SJCRH30 (cell line): Measurements from ENCODE around the gene MATK. TPM values are rescaled to one million over a fixed set of nuclear protein-coding genes. Genes with fewer than 3 reads are reported as not detected.

Source experiments
- DNase-seq, 2 experiments: peaks; one replicate each; pipeline ENCODE4 v3.0.0-alpha.2; 2015 to 2020
- H3K27ac ChIP-seq: fragments of 250-450 bp; sonication (Bioruptor Pico); 2 replicates; pipeline ENCODE4 v1.5.1; 2020; ENCODE audit warnings: mild to moderate bottlenecking, moderate library complexity
- H3K27me3 ChIP-seq: fragments of 250-450 bp; sonication (Bioruptor Pico); 2 replicates; pipeline ENCODE4 v1.5.1; 2020; ENCODE audit warnings: mild to moderate bottlenecking, moderate library complexity
- H3K36me3 ChIP-seq: fragments of 250-450 bp; sonication (Bioruptor Pico); 2 replicates; pipeline ENCODE4 v1.5.1; 2020; ENCODE audit warnings: mild to moderate bottlenecking, moderate library complexity
- H3K4me1 ChIP-seq: fragments of 250-450 bp; sonication (Bioruptor Pico); 2 replicates; pipeline ENCODE4 v1.5.1; 2020; ENCODE audit warnings: mild to moderate bottlenecking, moderate library complexity
- H3K4me3 ChIP-seq: fragments of 250-450 bp; sonication (Bioruptor Pico); 2 replicates; pipeline ENCODE4 v1.5.1; 2020; ENCODE audit warnings: mild to moderate bottlenecking, moderate library complexity
- H3K9me3 ChIP-seq: fragments of 250-450 bp; sonication (Bioruptor Pico); replicated peaks from 2 replicates; pipeline ENCODE4 v1.5.1; 2020; ENCODE audit warnings: mild to moderate bottlenecking, moderate library complexity
- total RNA-seq: library from RNA; depleted of rRNA; stranded (reverse); fragments of >200 nt; shearing (Covaris generic); gene quantifications from 2 replicates; pipeline ENCODE4 v1.2.3, GENCODE V29; 2014; rRNA removed

The MATK gene
- total RNA-seq, 1 experiment from 2014 or later, result not detected

DNA sequence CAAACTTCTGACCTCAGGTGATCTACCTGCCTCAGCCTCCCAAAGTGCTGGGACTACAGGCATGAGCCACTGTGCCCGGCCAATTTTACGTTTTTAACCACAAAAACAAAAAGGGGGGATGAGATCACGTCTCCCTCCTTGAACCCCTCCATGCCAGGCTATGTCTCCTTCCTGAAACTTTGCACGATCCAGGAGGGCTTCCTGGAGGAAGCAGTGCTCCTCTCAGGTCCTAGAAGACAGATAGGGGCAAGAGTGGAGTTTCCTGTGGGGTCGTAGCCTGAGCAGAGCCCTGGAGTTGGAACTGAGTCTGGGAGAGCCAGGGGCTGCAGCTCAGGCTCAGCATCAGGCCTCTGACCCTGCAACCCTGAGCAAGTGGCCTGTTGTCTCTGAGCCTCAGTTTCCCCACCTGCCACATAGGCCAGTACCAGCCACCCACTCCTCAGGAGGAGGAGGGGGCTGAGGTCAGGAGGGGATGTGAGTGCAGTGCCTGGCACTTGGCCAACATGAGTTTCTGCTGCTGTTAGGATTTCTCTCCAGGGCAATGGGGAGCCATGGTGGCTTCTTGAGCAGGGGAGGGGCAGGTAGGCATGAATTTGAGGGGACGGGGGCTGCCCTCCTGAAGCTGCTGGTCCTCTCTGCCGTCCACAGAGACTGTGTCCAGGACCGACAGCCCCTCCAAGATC lies 40.7 kb downstream of the MATK start:
- no peaks in the 10 kb centered on the region for H3K9me3 ChIP-seq
- peaks cover 3% of the 10 kb centered on the region; the same call in 1 of the 2 replicates for H3K27me3 ChIP-seq
- no peaks in the 10 kb centered on the region for H3K4me1 ChIP-seq
- H3K27ac ChIP-seq, result no peak overlapping the region
- no peak for DNase-seq
- H3K36me3 ChIP-seq, result no peaks in the 10 kb centered on the region
- no peak overlapping the region for H3K4me3 ChIP-seq

DNA sequence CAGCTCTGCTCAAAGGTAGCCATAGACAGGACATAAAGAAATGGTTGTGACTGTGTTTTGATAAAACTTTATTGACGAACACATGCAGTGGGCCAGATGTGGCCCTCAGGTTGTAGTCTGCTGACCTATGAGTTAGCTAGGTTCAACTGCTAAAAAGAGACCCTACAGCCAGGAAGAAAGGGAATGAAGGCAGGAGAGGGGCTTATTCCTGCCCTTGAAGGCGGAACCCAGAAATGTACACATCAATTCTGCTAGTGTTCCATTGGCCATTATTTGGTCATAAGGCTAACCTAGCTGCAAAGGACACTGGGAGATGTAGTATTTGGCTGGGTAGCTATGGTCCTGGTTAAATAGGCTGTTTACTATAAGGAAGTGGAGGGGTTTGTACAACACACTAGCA lies 42.7 kb downstream of the MATK start:
- Histone ChIP-seq H3K27ac (no peak overlapping the region), H3K4me3 (no peak overlapping the region), H3K36me3 (no peaks in the 10 kb centered on the region), H3K9me3 (no peaks in the 10 kb centered on the region), H3K4me1 (no peaks in the 10 kb centered on the region), H3K27me3 (peaks cover 7% of the 10 kb centered on the region; the same call in 1 of the 2 replicates)
- peak in 1 of 2 experiments; percentile 42 for DNase-seq

DNA sequence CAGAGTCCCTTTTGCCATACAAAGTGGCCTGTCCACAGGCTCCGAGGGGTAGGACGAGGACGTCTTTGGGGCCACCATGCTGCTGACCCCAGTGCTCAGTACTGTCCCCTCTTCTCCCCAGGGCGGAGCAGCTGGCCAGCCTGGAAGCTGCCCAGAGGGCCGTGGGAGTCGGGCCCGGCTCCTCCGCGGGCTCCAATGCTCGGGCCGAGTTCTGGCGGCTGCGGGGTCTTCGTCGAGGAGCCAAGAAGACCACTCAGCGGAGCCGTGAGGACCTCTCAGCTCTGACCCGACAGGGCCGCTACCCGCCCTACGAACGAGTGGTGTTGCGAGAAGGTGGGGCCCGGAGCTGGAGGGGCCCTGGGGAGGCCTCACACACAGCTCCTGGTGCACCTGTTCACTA lies 45.8 kb downstream of the MATK start:
- H3K4me1 ChIP-seq, result no peaks in the 10 kb centered on the region
- no peaks in the 10 kb centered on the region for H3K9me3 ChIP-seq
- no peaks in the 10 kb centered on the region for H3K36me3 ChIP-seq
- no peak overlapping the region for H3K27ac ChIP-seq
- no peak overlapping the region for H3K4me3 ChIP-seq
- no peak for DNase-seq
- peaks cover 7% of the 10 kb centered on the region; the same call in 1 of the 2 replicates for H3K27me3 ChIP-seq

DNA sequence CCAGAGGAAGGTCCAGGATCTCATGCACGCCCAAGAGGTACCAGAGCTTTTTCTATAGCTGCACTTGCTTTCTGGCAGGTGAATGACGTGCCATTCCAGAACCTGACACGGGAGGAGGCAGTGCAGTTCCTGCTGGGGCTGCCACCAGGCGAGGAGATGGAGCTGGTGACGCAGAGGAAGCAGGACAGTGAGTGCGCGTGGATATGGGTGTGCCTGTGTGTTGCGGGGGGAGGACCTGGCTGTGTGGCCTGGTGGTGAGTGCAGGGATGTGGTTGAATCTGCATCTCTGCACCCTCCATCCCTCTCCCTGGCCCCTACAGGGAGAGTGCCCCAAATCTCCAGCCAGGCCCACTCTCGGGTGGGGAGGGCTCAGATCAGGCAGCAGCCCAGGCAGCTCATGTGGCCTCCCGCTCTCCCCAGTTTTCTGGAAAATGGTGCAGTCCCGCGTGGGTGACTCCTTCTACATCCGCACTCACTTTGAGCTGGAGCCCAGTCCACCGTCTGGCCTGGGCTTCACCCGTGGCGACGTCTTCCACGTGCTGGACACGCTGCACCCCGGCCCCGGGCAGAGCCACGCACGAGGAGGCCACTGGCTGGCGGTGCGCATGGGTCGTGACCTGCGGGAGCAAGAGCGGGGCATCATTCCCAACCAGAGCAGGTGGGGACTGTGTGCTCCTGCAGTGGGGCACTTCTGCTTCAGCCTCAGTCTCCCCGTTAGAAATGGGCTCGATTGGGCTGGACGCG lies 47.5 kb downstream of the MATK start:
- no peaks in the 10 kb centered on the region for H3K36me3 ChIP-seq
- H3K27me3 ChIP-seq, result peaks cover 6% of the 10 kb centered on the region; the same call in 1 of the 2 replicates
- H3K4me3 ChIP-seq, result no peak overlapping the region
- H3K27ac ChIP-seq, result no peak overlapping the region
- H3K4me1 ChIP-seq, result no peaks in the 10 kb centered on the region
- no peaks in the 10 kb centered on the region for H3K9me3 ChIP-seq
- no peak for DNase-seq

DNA sequence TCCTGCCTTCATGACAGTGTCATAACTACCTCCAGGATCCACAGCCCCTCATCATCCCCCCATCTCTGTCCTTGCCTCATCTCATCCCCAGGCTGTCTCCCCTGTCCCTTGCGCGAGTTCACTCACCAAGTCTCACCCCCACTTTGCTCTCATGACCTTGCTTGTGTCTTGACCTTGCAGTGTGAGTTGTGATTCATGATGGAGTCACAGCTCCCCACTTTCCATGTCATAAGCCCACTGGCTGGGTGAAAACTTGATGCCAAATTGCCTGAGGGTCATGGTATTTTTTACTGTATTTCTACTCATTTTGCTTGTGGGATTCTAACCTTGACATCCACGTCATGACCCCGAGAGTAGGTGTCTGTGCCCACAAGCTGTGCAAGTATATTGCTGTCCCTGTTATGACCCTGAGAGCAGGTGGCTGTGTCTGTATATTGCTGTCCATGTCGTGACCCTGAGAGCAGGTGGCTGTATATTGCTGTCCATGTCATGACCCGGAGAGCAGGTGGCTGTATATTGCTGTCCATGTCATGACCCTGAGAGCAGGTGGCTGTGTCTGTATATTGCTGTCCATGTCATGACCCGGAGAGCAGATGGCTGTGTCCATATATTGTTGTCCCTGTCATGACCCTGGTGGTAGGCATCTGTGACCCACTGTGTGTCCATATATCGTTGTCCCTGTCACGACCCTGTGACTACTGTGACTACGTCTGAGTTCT lies 48.5 kb downstream of the MATK start:
- no peak overlapping the region for H3K4me3 ChIP-seq
- no peak for DNase-seq

DNA sequence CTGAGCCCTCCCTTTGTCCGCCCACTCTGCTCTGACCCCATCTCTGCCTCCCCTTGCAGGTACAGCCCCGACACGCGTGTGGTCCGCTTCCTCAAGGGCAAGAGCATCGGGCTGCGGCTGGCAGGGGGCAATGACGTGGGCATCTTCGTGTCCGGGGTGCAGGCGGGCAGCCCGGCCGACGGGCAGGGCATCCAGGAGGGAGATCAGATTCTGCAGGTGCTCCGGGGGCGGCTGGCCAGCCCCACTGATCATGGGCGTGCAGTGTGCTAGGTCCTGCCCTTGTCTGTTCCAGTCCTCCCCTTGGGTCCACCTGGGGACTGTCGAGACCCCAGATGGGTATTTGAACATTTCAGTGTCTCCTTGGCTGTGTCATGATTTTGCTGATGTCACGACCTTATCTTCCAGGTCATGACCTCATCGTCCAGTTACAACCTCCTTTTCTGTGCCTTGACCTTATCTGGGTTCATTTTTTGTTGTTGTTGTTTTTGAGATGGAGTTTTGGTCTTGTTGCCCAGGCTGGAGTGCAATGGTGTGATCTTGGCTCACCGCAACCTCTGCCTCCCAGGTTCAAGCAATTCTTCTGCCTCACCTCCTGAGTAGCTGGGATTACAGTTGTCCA lies 50.0 kb downstream of the MATK start:
- no peak for DNase-seq
- Histone ChIP-seq H3K4me3 (no peak overlapping the region), H3K27me3 (peaks cover 4% of the 10 kb centered on the region; the same call in 1 of the 2 replicates), H3K9me3 (no peaks in the 10 kb centered on the region), H3K36me3 (no peaks in the 10 kb centered on the region), H3K27ac (no peak overlapping the region), H3K4me1 (no peaks in the 10 kb centered on the region)

More for the DNA sequence above, 48.5 kb downstream of the MATK start:
- Histone ChIP-seq H3K27me3 (peaks cover 4% of the 10 kb centered on the region; the same call in 1 of the 2 replicates), H3K4me1 (no peaks in the 10 kb centered on the region), H3K27ac (no peak overlapping the region), H3K9me3 (no peaks in the 10 kb centered on the region), H3K36me3 (no peaks in the 10 kb centered on the region)

DNA sequence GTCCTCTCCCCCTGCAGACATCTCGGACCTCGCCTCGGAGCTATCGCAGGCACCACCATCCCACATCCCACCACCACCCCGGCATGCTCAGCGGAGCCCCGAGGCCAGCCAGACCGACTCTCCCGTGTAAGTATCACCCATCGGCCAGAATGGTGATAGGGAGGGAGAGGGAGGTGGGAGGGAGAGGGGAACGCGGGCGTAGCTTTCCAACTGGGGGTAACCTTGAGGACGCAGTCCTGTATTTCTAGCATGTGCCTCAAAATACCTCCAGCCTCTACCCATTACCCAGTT lies 51.9 kb downstream of the MATK start:
- Histone ChIP-seq H3K4me1 (no peaks in the 10 kb centered on the region), H3K27me3 (no peaks in the 10 kb centered on the region), H3K9me3 (no peaks in the 10 kb centered on the region), H3K27ac (no peak overlapping the region), H3K4me3 (no peak overlapping the region), H3K36me3 (no peaks in the 10 kb centered on the region)
- DNase-seq, result no peak

DNA sequence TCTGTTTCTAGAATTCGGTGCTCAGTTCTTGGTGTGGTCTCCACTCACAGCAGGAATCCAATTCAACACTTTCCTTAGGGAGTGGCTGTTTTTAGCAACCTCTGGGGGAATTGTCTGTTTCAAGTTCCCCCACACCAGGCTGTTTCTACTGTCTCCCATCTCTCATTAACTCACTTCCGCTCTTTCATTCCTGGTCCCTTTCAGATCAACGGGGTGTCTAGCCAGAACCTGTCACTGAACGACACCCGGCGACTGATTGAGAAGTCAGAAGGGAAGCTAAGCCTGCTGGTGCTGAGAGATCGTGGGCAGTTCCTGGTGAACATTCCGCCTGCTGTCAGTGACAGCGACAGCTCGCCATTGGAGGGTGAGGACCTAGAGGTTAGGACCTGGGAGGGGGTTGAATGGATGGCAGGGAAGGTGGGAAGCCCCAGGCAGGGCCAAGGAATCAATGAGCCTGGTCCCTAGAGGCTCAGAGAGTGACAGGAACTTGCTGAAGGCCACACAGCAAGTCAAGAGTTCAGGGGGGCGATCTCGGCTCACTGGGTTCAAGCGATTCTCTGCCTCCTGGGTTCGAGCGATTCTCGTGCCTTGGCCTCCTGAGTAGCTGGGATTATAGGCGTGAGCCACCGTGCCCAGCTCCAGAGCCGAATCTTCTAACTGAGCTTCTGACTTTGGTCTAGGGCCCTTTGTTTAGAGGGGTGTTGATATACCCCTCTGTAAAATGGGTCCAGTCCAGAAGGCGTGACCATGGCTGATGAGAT lies 52.5 kb downstream of the MATK start:
- no peaks in the 10 kb centered on the region for H3K9me3 ChIP-seq
- H3K36me3 ChIP-seq, result no peaks in the 10 kb centered on the region
- no peaks in the 10 kb centered on the region for H3K27me3 ChIP-seq
- H3K27ac ChIP-seq, result no peak overlapping the region
- H3K4me1 ChIP-seq, result no peaks in the 10 kb centered on the region
- no peak for DNase-seq
- H3K4me3 ChIP-seq, result no peak overlapping the region

DNA sequence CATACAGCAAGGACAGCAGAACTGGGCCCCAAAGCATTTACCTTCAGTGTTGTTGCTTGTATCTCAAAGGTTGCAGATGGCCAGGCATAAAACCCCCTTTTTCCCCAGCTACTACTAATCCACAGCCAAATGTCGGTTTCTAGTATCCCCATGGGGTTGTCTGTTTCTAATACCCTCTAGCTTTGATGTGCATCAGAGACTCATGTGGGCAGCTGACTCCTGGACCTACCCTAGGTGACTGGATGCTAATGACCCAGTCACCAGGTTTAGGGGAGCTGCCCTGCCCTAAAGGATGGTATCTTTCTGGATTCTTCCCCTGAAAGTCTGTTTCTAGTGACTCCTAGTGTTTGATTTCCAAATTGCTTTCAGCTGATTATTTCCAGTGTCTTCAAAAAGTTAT lies 54.1 kb downstream of the MATK start:
- Histone ChIP-seq H3K27me3 (no peaks in the 10 kb centered on the region), H3K36me3 (no peaks in the 10 kb centered on the region), H3K4me1 (no peaks in the 10 kb centered on the region), H3K9me3 (no peaks in the 10 kb centered on the region), H3K4me3 (no peak overlapping the region), H3K27ac (no peak overlapping the region)
- DNase-seq, result no peak

DNA sequence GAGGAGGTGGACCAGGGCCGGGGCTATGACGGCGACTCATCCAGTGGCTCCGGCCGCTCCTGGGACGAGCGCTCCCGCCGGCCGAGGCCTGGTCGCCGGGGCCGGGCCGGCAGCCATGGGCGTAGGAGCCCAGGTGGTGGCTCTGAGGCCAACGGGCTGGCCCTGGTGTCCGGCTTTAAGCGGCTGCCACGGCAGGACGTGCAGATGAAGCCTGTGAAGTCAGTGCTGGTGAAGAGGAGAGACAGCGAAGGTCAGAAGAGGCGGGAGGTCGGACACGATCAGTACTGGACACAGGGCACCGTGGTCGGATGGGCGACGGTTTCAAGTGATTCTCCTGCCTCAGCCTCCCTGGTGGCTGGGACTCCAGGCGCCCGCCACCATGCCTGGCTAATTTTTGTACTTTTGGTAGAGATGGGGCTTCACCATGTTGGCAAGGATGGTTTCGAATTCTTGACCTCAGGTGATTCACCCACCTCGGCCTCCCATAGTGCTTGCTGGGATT lies 55.7 kb downstream of the MATK start:
- no peaks in the 10 kb centered on the region for H3K27me3 ChIP-seq
- no peak overlapping the region for H3K4me3 ChIP-seq
- no peak for DNase-seq
- no peaks in the 10 kb centered on the region for H3K9me3 ChIP-seq
- H3K36me3 ChIP-seq, result no peaks in the 10 kb centered on the region
- H3K4me1 ChIP-seq, result no peaks in the 10 kb centered on the region
- H3K27ac ChIP-seq, result no peak overlapping the region

Other genes with a start within 250 kb of the MATK start
- gene TEKTIP1, start 247.2 kb downstream of the MATK start, total RNA-seq, result not detected in 2 replicates
- 54.6 and 57.1 TPM in 2 replicates for gene MFSD12, start 228.8 kb downstream of the MATK start, total RNA-seq
- gene HMG20B, start 213.4 kb downstream of the MATK start, total RNA-seq, result 45.0 and 48.0 TPM in 2 replicates
- gene GIPC3, start 200.9 kb downstream of the MATK start, total RNA-seq, result 0.03 and 0.06 TPM in 2 replicates
- gene TBXA2R, start 179.5 kb downstream of the MATK start, total RNA-seq, result 0.06 and 0.13 TPM in 2 replicates
- 21.4 and 21.6 TPM in 2 replicates for gene CACTIN, start 159.6 kb downstream of the MATK start, total RNA-seq
- gene PIP5K1C, start 85.9 kb downstream of the MATK start, total RNA-seq, result 11.8 and 12.2 TPM in 2 replicates
- not detected in 2 replicates for gene TJP3, start 78.0 kb downstream of the MATK start, total RNA-seq
- gene APBA3, start 24.7 kb downstream of the MATK start, total RNA-seq, result 15.0 and 15.2 TPM in 2 replicates
- 23.9 and 29.4 TPM in 2 replicates for gene MRPL54, start 23.7 kb downstream of the MATK start, total RNA-seq
- not detected in 2 replicates for gene RAX2, start 14.2 kb downstream of the MATK start, total RNA-seq
- gene ZFR2, start 82.7 kb upstream of the MATK start, total RNA-seq, result not detected in 2 replicates
- not detected in 2 replicates for gene ATCAY, start 94.3 kb upstream of the MATK start, total RNA-seq
- 0.79 and 1.1 TPM in 2 replicates for gene NMRK2, start 146.7 kb upstream of the MATK start, total RNA-seq
- gene DAPK3, start 184.7 kb upstream of the MATK start, total RNA-seq, result 39.1 and 41.9 TPM in 2 replicates
- 1,658 and 1,674 TPM in 2 replicates for gene EEF2, start 199.1 kb upstream of the MATK start, total RNA-seq
- gene PIAS4, start 221.4 kb upstream of the MATK start, total RNA-seq, result 32.8 and 35.1 TPM in 2 replicates